ENCODE data around the gene OR1E2.

- TF ChIP-seq, protein P1, sequence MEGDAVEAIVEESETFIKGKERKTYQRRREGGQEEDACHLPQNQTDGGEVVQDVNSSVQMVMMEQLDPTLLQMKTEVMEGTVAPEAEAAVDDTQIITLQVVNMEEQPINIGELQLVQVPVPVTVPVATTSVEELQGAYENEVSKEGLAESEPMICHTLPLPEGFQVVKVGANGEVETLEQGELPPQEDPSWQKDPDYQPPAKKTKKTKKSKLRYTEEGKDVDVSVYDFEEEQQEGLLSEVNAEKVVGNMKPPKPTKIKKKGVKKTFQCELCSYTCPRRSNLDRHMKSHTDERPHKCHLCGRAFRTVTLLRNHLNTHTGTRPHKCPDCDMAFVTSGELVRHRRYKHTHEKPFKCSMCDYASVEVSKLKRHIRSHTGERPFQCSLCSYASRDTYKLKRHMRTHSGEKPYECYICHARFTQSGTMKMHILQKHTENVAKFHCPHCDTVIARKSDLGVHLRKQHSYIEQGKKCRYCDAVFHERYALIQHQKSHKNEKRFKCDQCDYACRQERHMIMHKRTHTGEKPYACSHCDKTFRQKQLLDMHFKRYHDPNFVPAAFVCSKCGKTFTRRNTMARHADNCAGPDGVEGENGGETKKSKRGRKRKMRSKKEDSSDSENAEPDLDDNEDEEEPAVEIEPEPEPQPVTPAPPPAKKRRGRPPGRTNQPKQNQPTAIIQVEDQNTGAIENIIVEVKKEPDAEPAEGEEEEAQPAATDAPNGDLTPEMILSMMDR (conservative IDR thresholded peaks at IDR 0.05 in 1 of 2, IDR thresholded peaks at IDR 0.05 in 1 of 2; ENCODE audit: low read depth in 1 of 2, low read length in 2 of 2), result no peak
- TF ChIP-seq EZH2 (IDR thresholded peaks at IDR 0.05; ENCODE audit: low read length, missing control alignments), result no peak
Observed at GRCh38 chr17:3418222-3418621, 15.4 kb downstream of the OR1E2 start.

Data from fibroblast of lung (primary cell).